Upper lobe of right lung (tissue), 1 donor: ENCODE data around the gene TKT. TPM values are rescaled to one million over a fixed set of nuclear protein-coding genes. Genes with fewer than 3 reads are reported as not detected.

Source experiments
- ATAC-seq: fragments of 200-7000 bp; cut with Tn5 transposase; one replicate; pipeline ENCODE4 v1.9.1; 2020; ENCODE audit warnings: mild to moderate bottlenecking, moderate library complexity
- DNase-seq: peaks from one replicate; pipeline ENCODE4 v3.0.0-alpha.2; 2020
- H3K27ac ChIP-seq: fragments of 200-600 bp; one replicate; pipeline ENCODE4 v1.8.0; 2022
- H3K27me3 ChIP-seq: fragments of 200-600 bp; one replicate; pipeline ENCODE4 v1.8.0; 2022; ENCODE audit warnings: mild to moderate bottlenecking
- H3K36me3 ChIP-seq: fragments of 200-600 bp; one replicate; pipeline ENCODE4 v1.8.0; 2022
- H3K4me1 ChIP-seq: fragments of 200-600 bp; one replicate; pipeline ENCODE4 v1.8.0; 2022
- H3K4me3 ChIP-seq: fragments of 200-600 bp; one replicate; pipeline ENCODE4 v1.8.0; 2022; ENCODE audit warnings: mild to moderate bottlenecking
- H3K9me3 ChIP-seq: fragments of 200-600 bp; one replicate; pipeline ENCODE4 v1.8.0; 2022
- intact Hi-C: fragments of 100-400 bp; cut with DNase I; formaldehyde crosslinking; loops from one replicate; pipeline ENCODE4 v1.11.0; 2022
- total RNA-seq: library from RNA; stranded (reverse); fragmentation: NEBNext Ultra II Directional; extraction: Animal tissue kit (Norgen Biotek cat#: 25700); gene quantifications from one replicate; pipeline ENCODE4 v1.2.1, GENCODE V29; 2021
- TF ChIP-seq, protein P1 (sequence below): fragments of 200-600 bp; IDR thresholded peaks from one replicate; pipeline ENCODE4 v1.8.0; 2022; ENCODE audit warnings: antibody characterized with exemption
- donor health status: DM: no; HTN: yes; CAD: no; lungs with severe emphysema.

The TKT gene
- total RNA-seq, 1 donor from 2014 or later = 432 TPM

DNA sequence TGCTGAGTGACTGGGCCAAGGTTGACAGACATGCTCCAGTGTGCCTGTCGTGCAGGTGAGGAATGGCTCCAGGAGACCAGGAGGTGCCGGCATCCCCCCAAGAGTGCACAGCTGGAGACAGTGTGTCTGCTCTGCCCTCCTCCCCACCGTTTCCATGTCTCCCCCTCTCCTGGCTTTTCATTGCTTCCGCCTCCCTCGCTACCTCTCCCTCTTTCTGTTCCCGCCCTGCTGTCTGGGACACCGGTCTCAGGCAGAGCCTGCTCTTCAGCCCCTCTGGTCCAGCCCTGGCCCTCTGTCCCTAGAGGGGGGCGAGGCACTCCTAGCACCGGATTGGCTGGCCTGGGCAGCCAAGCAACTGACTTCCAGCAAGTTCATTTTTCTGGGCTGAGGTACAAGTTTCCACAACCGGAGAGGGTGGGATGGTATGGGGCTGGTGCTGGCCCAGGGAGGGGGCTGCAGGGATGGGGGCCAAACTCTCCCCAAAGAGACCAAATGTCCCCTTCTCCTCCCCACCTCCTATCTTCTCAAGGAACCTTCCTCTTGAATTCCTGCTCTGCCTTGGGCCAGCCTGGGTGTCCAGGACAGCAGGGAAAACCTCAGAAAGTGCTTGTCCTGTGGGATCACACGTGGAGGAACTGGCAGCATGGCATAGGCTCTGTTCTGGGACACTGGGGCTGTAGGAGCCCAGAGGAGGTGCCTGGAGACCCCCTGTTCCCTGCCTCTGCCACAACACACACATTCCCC is 62.2 kb downstream of the TKT start:
- Histone ChIP-seq H3K4me1 (peaks cover 26% of the 10 kb centered on the region), H3K9me3 (no peaks in the 10 kb centered on the region), H3K4me3 (no peak overlapping the region), H3K27me3 (no peaks in the 10 kb centered on the region), H3K36me3 (peaks cover 44% of the 10 kb centered on the region), H3K27ac (peak overlapping the region; percentile 11)
- intact Hi-C loops = no loop called here
- no peak for ATAC-seq
- TF ChIP-seq, protein P1, sequence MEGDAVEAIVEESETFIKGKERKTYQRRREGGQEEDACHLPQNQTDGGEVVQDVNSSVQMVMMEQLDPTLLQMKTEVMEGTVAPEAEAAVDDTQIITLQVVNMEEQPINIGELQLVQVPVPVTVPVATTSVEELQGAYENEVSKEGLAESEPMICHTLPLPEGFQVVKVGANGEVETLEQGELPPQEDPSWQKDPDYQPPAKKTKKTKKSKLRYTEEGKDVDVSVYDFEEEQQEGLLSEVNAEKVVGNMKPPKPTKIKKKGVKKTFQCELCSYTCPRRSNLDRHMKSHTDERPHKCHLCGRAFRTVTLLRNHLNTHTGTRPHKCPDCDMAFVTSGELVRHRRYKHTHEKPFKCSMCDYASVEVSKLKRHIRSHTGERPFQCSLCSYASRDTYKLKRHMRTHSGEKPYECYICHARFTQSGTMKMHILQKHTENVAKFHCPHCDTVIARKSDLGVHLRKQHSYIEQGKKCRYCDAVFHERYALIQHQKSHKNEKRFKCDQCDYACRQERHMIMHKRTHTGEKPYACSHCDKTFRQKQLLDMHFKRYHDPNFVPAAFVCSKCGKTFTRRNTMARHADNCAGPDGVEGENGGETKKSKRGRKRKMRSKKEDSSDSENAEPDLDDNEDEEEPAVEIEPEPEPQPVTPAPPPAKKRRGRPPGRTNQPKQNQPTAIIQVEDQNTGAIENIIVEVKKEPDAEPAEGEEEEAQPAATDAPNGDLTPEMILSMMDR = no peak
- peak; percentile 46 for DNase-seq

DNA sequence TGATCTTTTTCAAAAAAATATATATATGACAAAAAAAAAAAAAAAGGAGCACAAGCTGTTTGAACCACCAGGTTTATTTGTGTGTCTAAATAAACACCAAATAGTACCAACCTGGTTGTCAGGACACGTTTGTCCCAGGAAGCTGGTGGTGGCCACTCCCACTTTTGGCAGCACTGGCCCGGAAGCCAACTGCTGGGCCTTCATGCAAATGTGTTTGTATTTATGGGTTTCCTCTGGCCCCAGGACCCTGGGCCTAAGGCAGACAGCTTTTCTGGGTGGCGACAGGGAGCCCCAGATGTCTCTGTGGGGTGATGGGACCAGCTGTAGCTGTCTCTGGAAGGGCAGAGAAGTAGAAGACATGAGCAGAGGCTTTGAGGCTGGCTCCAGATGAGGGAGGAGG is 63.2 kb downstream of the TKT start:
- Histone ChIP-seq H3K27me3 (no peaks in the 10 kb centered on the region), H3K4me3 (no peak overlapping the region), H3K9me3 (no peaks in the 10 kb centered on the region), H3K27ac (no peak overlapping the region), H3K36me3 (peaks cover 54% of the 10 kb centered on the region), H3K4me1 (peaks cover 26% of the 10 kb centered on the region)
- intact Hi-C loops = no loop called here
- DNase-seq (peak; percentile 48), ATAC-seq (no peak)
- TF ChIP-seq, protein P1 = no peak

DNA sequence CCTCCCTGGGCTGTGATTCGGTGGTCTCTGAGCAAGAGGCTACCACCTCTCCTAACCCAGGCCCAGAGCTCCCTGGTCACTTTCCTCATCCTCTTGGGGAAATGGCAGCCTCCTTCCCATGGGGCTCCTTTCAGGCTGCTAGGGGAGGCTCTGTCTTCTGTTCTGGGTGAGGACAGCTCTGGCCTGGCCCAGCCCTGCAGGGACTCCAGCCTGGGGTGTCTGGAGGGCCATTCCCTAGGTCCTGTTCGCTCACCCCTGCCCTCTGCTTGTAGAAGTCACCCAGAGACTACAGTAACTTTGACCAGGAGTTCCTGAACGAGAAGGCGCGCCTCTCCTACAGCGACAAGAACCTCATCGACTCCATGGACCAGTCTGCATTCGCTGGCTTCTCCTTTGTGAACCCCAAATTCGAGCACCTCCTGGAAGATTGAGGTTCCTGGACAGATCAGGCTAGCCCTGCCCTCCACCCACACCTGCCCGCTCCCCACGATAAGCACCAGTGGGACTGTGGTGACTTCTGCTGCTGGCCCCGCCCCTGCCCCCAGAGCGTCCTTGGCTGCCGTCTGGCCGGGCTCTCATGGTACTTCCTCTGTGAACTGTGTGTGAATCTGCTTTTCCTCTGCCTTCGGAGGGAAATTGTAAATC is 63.9 kb downstream of the TKT start:
- Histone ChIP-seq H3K9me3 (no peaks in the 10 kb centered on the region), H3K36me3 (peaks cover 61% of the 10 kb centered on the region), H3K27ac (no peak overlapping the region), H3K4me3 (no peak overlapping the region), H3K4me1 (peaks cover 26% of the 10 kb centered on the region), H3K27me3 (no peaks in the 10 kb centered on the region)
- intact Hi-C loops = no loop called here
- TF ChIP-seq, protein P1 = no peak
- DNase-seq (peak; percentile 49), ATAC-seq (no peak)

DNA sequence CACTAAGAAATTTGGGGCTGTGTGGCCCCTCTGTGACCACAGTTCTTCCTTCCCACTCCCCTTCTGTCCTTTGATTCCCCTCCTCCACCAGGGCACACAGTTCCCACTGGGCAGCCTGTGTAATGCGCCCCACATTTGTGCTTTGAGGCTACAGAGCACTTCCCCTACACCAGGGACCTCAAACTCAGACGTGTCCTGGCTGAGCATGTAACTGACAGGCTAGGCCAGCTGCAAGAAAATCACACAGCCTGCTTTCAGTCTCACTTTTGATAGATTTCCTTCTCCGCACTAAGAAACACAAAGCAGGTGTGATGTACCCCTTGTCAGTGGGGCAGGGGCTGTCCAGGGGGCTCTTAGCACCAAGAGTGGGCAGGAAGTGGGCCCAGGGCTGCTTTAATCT is 65.2 kb downstream of the TKT start:
- Histone ChIP-seq H3K36me3 (peaks cover 74% of the 10 kb centered on the region), H3K9me3 (no peaks in the 10 kb centered on the region), H3K27me3 (no peaks in the 10 kb centered on the region), H3K4me3 (no peak overlapping the region), H3K27ac (no peak overlapping the region), H3K4me1 (peaks cover 19% of the 10 kb centered on the region)
- intact Hi-C loops = no loop called here
- DNase-seq (no peak), ATAC-seq (no peak)
- TF ChIP-seq, protein P1 = no peak

DNA sequence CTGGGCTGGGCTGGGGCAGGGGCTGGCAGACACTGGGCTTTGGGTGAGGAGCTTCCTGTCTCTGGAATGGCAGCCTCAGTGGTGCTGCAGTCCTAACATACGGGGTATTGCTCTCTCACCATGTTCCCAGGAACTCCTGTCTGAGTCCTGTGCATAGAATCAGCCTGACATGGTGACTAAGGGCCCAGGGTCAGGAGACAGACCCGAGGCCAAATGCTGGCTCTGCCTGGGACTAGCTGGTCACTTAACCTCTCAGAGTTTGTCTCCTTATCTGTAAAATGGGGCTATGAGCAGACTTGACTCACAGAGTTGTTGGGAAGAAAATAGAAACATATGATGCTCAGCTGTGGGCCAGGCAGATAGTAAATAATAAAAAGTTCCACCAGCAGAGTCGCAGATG is 66.5 kb downstream of the TKT start:
- H3K4me3 ChIP-seq = no peak overlapping the region
- TF ChIP-seq, protein P1 = no peak
- no peak overlapping the region for H3K27ac ChIP-seq
- ATAC-seq = no peak
- peaks cover 84% of the 10 kb centered on the region for H3K36me3 ChIP-seq
- H3K4me1 ChIP-seq = peaks cover 17% of the 10 kb centered on the region
- intact Hi-C loops = no loop called here
- no peaks in the 10 kb centered on the region for H3K9me3 ChIP-seq
- H3K27me3 ChIP-seq = no peaks in the 10 kb centered on the region
- DNase-seq = no peak
